GM23338 (cell line): ENCODE results near the gene CEP350. TPM values are rescaled to one million over a fixed set of nuclear protein-coding genes. Genes with fewer than 3 reads are reported as not detected.

Experiments
- ATAC-seq: fragments of 200-7000 bp; cut with Tn5 transposase; 3 replicates; pipeline ENCODE4 v1.9.1; 2020
- DNase-seq: peaks from one replicate; pipeline ENCODE4 v3.0.0-alpha.2; 2015; ENCODE audit warnings: low spot score
- H2AFZ ChIP-seq: fragments of 200-600 bp; sonication (generic); 2 replicates; pipeline ENCODE4 v1.8.0; 2016; ENCODE audit warnings: antibody characterized with exemption, mild to moderate bottlenecking, moderate library complexity
- H3F3A ChIP-seq: fragments of 200-600 bp; sonication (generic); replicated peaks from 2 replicates; pipeline ENCODE4 v1.8.0; 2017; ENCODE audit warnings: antibody characterized with exemption, mixed run types, low read depth
- H3K27ac ChIP-seq: fragments of 200-600 bp; sonication (generic); 2 replicates; pipeline ENCODE4 v1.6.1; 2016; ENCODE audit warnings: low read depth
- H3K27me3 ChIP-seq: fragments of 200-600 bp; sonication (generic); 2 replicates; pipeline ENCODE4 v1.8.0; 2016; ENCODE audit warnings: mild to moderate bottlenecking, mixed run types, moderate library complexity; ENCODE audit not compliant: insufficient read depth
- H3K36me3 ChIP-seq: fragments of 200-600 bp; sonication (generic); 2 replicates; pipeline ENCODE4 v1.8.0; 2016; ENCODE audit warnings: mild to moderate bottlenecking; ENCODE audit not compliant: insufficient read depth
- H3K4me1 ChIP-seq: fragments of 200-600 bp; sonication (generic); 2 replicates; pipeline ENCODE4 v1.8.0; 2016; ENCODE audit warnings: mild to moderate bottlenecking, moderate library complexity; ENCODE audit not compliant: insufficient read depth
- H3K4me2 ChIP-seq: fragments of 200-600 bp; sonication (generic); 2 replicates; pipeline ENCODE4 v1.7.1; 2017; ENCODE audit warnings: mixed run types
- H3K4me3 ChIP-seq: fragments of 200-600 bp; sonication (generic); 2 replicates; pipeline ENCODE4 v1.6.1; 2016; ENCODE audit warnings: mixed run types
- H3K79me2 ChIP-seq: fragments of 200-600 bp; sonication (generic); replicated peaks from 2 replicates; pipeline ENCODE4 v1.8.0; 2017; ENCODE audit warnings: mild to moderate bottlenecking; ENCODE audit not compliant: insufficient read depth
- H3K9me2 ChIP-seq: fragments of 200-600 bp; sonication (generic); 2 replicates; pipeline ENCODE4 v1.8.0; 2017; ENCODE audit not compliant: insufficient read depth
- H4K20me1 ChIP-seq: fragments of 200-600 bp; sonication (generic); replicated peaks from 2 replicates; pipeline ENCODE4 v1.8.0; 2017; ENCODE audit warnings: mild to moderate bottlenecking; ENCODE audit not compliant: insufficient read depth
- H3K27ac Mint-ChIP-seq: 2 replicates; pipeline ENCODE4 v1.8.0; 2020; ENCODE audit warnings: inconsistent platforms, mild to moderate bottlenecking, moderate library complexity, mixed read lengths
- H3K27me3 Mint-ChIP-seq: 3 replicates; pipeline ENCODE4 v1.8.0; 2022; ENCODE audit warnings: low read depth, mild to moderate bottlenecking, moderate library complexity, mixed read lengths, inconsistent platforms; ENCODE audit not compliant: insufficient read depth, poor library complexity
- H3K36me3 Mint-ChIP-seq: 3 replicates; pipeline ENCODE4 v1.8.0; 2021; ENCODE audit warnings: low read depth, mild to moderate bottlenecking, inconsistent platforms, moderate library complexity, mixed read lengths
- H3K4me1 Mint-ChIP-seq: 3 replicates; pipeline ENCODE4 v1.8.0; 2020; ENCODE audit warnings: mild to moderate bottlenecking, inconsistent platforms, mixed read lengths
- H3K4me3 Mint-ChIP-seq: 3 replicates; pipeline ENCODE4 v1.8.0; 2021; ENCODE audit warnings: moderate library complexity, mild to moderate bottlenecking, inconsistent platforms, mixed read lengths
- H3K9me3 Mint-ChIP-seq: 3 replicates; pipeline ENCODE4 v1.8.0; 2020; ENCODE audit warnings: moderate library complexity, mild to moderate bottlenecking, inconsistent platforms, mixed read lengths
- EZH2 ChIP-seq: fragments of 200-600 bp; sonication (generic); IDR thresholded peaks from one replicate; pipeline ENCODE4 v1.8.0; 2017; ENCODE audit warnings: antibody characterized with exemption, mild to moderate bottlenecking, low read depth; ENCODE audit not compliant: unreplicated experiment
- EZH2phosphoT487 ChIP-seq: fragments of 200-600 bp; sonication (generic); IDR thresholded peaks from one replicate; pipeline ENCODE4 v1.8.1; 2018; ENCODE audit warnings: antibody characterized with exemption; ENCODE audit not compliant: unreplicated experiment
- JUNB ChIP-seq: IDR thresholded peaks from one replicate; pipeline ENCODE4 v1.6.1; 2016; ENCODE audit warnings: antibody characterized with exemption; ENCODE audit not compliant: unreplicated experiment
- POLR2AphosphoS5 ChIP-seq: IDR thresholded peaks from 2 replicates; pipeline ENCODE4 v1.6.1; 2016; ENCODE audit warnings: antibody characterized with exemption, low read depth
- STAT1 ChIP-seq: IDR thresholded peaks from one replicate; pipeline ENCODE4 v1.6.1; 2016; ENCODE audit warnings: antibody characterized with exemption; ENCODE audit not compliant: unreplicated experiment
- ZNF331 ChIP-seq: fragments of 250-450 bp; sonication (Bioruptor Pico); IDR thresholded peaks from 2 replicates; pipeline ENCODE4 v1.5.0; 2020; ENCODE audit warnings: low read depth, mild to moderate bottlenecking, moderate library complexity
- ZNF462 ChIP-seq: fragments of 250-450 bp; sonication (Bioruptor Pico); IDR thresholded peaks from 2 replicates; pipeline ENCODE4 v1.5.0; 2020; ENCODE audit warnings: mild to moderate bottlenecking, moderate library complexity
- polyA plus RNA-seq: library from polyadenylated mRNA; unstranded; fragments of >200 nt; fragmentation: Nextera tagmentation; extraction: Ambion mirVana; gene quantifications from 2 replicates; pipeline ENCODE4 v1.2.1, GENCODE V29; 2016
- total RNA-seq: library from RNA; depleted of rRNA; stranded (reverse); fragments of >200 nt; shearing (Covaris generic); gene quantifications from 2 replicates; pipeline ENCODE4 v1.2.3, GENCODE V29; 2014
- TF ChIP-seq, protein P1 (sequence below), 2 experiments: fragments of 200-600 bp in 1 of 2; sonication (generic) in 1 of 2; conservative IDR thresholded peaks; 2 replicates each; pipeline versions ENCODE4 v1.5.1 to v1.6.1; 2016 to 2017; ENCODE audit warnings: antibody characterized with exemption in 2 of 2, low read depth in 2 of 2, mild to moderate bottlenecking in 2 of 2, moderate library complexity in 1 of 2

The CEP350 gene
- total and polyA plus RNA-seq, 2 experiments from 2014 or later: 23.4 to 36.8 TPM

DNA sequence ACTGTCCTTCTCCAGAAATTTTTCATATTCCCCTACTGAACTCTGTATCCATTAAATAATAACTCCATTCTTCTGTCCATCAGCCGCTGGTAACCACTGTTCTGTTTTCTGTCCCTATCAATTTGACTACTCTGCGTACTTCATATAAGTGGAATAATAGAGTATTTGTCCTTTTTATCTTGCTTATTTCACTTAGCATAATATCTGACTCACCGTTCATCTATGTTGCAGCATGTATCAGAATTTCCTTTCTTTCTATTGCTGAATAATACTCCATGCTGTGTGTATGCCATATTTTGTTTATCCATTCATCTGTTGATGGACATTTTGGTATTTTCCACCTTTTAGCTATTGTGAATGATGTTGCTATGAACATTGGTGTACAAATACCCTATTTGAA lies 71.9 kb downstream of the CEP350 start (continued):
- TF ChIP-seq ZNF462 (CRISPR knock-in tag): no peak

DNA sequence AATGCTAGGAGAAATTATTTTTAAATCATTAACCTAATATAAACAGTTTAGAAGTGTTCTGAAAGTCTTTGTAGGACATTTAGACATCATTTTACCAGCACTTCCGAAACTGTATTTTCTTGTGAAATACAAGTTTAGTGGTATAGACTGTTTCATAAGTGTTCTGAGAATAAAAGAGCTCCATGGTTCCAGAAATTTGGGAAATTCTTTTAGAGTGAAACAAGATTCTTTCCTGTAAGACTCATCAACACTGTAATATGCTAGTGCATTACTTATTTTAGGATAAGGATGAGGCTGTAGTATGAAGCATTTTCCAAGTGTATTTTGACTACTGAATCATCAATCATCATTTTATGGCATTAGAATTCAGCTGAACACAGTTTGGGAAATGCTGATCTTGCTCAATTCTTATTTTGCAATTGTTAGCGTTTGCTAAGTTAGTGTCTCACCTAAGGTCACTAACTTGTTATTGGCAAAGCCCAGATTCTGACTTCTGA lies 73.4 kb downstream of the CEP350 start:
- H4K20me1 ChIP-seq: no peaks in the 10 kb centered on the region
- Mint-ChIP-seq H3K36me3 (peaks cover 14% of the 10 kb centered on the region; the same call in 2 of the 3 replicates), H3K27ac (no peak overlapping the region), H3K9me3 (no peaks in the 10 kb centered on the region), H3K4me1 (no peaks in the 10 kb centered on the region), H3K4me3 (no peak overlapping the region), H3K27me3 (no peaks in the 10 kb centered on the region)
- no peak for ATAC-seq
- H3K27me3 ChIP-seq: no peaks in the 10 kb centered on the region
- no peak for DNase-seq
- no peak overlapping the region for H2AFZ ChIP-seq
- no peak overlapping the region for H3K27ac ChIP-seq
- H3K36me3 ChIP-seq: peaks cover 5% of the 10 kb centered on the region; the same call in 1 of the 2 replicates
- H3K79me2 ChIP-seq: no peaks in the 10 kb centered on the region
- no peak overlapping the region for H3K4me2 ChIP-seq
- H3F3A ChIP-seq: no peaks in the 10 kb centered on the region
- no peaks in the 10 kb centered on the region for H3K9me2 ChIP-seq
- no peaks in the 10 kb centered on the region for H3K4me1 ChIP-seq
- no peak overlapping the region for H3K4me3 ChIP-seq
- no peak for TF ChIP-seq POLR2AphosphoS5
- TF ChIP-seq EZH2: no peak
- TF ChIP-seq ZNF331 (CRISPR knock-in tag): no peak
- no peak for TF ChIP-seq STAT1
- TF ChIP-seq ZNF462 (CRISPR knock-in tag): no peak
- TF ChIP-seq, protein P1, sequence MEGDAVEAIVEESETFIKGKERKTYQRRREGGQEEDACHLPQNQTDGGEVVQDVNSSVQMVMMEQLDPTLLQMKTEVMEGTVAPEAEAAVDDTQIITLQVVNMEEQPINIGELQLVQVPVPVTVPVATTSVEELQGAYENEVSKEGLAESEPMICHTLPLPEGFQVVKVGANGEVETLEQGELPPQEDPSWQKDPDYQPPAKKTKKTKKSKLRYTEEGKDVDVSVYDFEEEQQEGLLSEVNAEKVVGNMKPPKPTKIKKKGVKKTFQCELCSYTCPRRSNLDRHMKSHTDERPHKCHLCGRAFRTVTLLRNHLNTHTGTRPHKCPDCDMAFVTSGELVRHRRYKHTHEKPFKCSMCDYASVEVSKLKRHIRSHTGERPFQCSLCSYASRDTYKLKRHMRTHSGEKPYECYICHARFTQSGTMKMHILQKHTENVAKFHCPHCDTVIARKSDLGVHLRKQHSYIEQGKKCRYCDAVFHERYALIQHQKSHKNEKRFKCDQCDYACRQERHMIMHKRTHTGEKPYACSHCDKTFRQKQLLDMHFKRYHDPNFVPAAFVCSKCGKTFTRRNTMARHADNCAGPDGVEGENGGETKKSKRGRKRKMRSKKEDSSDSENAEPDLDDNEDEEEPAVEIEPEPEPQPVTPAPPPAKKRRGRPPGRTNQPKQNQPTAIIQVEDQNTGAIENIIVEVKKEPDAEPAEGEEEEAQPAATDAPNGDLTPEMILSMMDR (conservative IDR thresholded peaks at IDR 0.05; ENCODE audit: low read depth in 2 of 2): no peak
- TF ChIP-seq JUNB: no peak
- no peak for TF ChIP-seq EZH2phosphoT487
